Measurements from ENCODE around the gene C1orf53. TPM values are rescaled to one million over a fixed set of nuclear protein-coding genes. Genes with fewer than 3 reads are reported as not detected.

C1orf53 gene
- total RNA-seq, 1 experiment from 2014 or later: 7.2 TPM

DNA sequence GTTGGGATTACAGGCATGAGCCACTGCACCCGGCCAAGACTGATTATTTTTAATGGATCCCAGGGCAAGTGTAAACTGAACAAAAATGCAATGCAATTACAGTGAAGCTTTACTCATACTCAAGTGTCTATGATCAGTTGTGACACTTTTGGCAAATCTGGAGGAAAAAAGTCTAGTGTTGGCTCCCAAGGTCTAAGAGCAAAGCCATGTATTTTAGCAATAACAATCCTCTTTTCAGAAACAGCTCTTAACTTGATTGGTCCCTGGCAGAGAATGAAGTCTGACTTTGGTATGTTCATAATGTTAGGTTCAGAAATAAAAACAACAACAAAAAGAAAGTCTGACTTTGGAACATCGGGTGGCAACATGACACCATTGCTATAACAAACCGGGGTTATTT lies 40.2 kb upstream of the C1orf53 start:
- no TSS peak for BruUV-seq (replicated peaks)
- H3K27ac ChIP-seq (ENCODE audit: low read length): no peak overlapping the region
- H3K27me3 ChIP-seq (ENCODE audit: control insufficient read depth, insufficient read depth, low read length): no peaks in the 10 kb centered on the region
- no peaks in the 10 kb centered on the region for H3K36me3 ChIP-seq (ENCODE audit: control insufficient read depth, insufficient read depth, low read length)
- no peak overlapping the region for H3K4me3 ChIP-seq (ENCODE audit: low read depth in 2 of 2, low read length in 2 of 2)
- intact Hi-C loops (cut with micrococcal nuclease; ENCODE audit: unreplicated experiment): no loop called here
- H3K4me1 ChIP-seq (ENCODE audit: control insufficient read depth, insufficient read depth, low read length): no peaks in the 10 kb centered on the region
- no peaks in the 10 kb centered on the region for H3K9me3 ChIP-seq (ENCODE audit: control insufficient read depth, insufficient read depth, low read depth, low read length)
- POLR2A ChIA-PET: no interaction called here
- TF ChIP-seq CTCF (IDR thresholded peaks at IDR 0.05): no peak
- no peak for TF ChIP-seq SIN3A (IDR thresholded peaks at IDR 0.05; ENCODE audit: borderline replicate concordance, insufficient read depth, low read depth, low read length)
- no peak for TF ChIP-seq TCF7L2 (IDR thresholded peaks at IDR 0.05; ENCODE audit: low read depth, low read length)
- TF ChIP-seq, protein P1, sequence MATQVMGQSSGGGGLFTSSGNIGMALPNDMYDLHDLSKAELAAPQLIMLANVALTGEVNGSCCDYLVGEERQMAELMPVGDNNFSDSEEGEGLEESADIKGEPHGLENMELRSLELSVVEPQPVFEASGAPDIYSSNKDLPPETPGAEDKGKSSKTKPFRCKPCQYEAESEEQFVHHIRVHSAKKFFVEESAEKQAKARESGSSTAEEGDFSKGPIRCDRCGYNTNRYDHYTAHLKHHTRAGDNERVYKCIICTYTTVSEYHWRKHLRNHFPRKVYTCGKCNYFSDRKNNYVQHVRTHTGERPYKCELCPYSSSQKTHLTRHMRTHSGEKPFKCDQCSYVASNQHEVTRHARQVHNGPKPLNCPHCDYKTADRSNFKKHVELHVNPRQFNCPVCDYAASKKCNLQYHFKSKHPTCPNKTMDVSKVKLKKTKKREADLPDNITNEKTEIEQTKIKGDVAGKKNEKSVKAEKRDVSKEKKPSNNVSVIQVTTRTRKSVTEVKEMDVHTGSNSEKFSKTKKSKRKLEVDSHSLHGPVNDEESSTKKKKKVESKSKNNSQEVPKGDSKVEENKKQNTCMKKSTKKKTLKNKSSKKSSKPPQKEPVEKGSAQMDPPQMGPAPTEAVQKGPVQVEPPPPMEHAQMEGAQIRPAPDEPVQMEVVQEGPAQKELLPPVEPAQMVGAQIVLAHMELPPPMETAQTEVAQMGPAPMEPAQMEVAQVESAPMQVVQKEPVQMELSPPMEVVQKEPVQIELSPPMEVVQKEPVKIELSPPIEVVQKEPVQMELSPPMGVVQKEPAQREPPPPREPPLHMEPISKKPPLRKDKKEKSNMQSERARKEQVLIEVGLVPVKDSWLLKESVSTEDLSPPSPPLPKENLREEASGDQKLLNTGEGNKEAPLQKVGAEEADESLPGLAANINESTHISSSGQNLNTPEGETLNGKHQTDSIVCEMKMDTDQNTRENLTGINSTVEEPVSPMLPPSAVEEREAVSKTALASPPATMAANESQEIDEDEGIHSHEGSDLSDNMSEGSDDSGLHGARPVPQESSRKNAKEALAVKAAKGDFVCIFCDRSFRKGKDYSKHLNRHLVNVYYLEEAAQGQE (IDR thresholded peaks at IDR 0.05; ENCODE audit: insufficient read depth in 1 of 2, low read depth in 2 of 2, low read length in 1 of 2): no peak
- no peak for TF ChIP-seq POLR2AphosphoS5 (IDR thresholded peaks at IDR 0.05; ENCODE audit: low read depth, low read length)
- ATAC-seq (no peak), DNase-seq (ENCODE audit: low read depth, low spot score) (no peak)
- CTCF ChIA-PET: no interaction called here
- in situ Hi-C loops (cut with HindIII; ENCODE audit: low pct_unique_long_range_greater_than_20kb, low sequenced_read_pairs): no loop called here

GRCh38 chr1:197862671-197863070 lies 39.8 kb upstream of the C1orf53 start:
- H3K4me3 ChIP-seq (ENCODE audit: low read depth in 2 of 2, low read length in 2 of 2): no peak overlapping the region
- ChIA-PET CTCF (no interaction called here), POLR2A (interaction anchor here (0.6 kb wide), 1 partner anchor 187 kb away, joined by 6 read pairs; no protein-coding TSS in a partner anchor)
- H3K27ac ChIP-seq (ENCODE audit: low read length): no peak overlapping the region
- H3K27me3 ChIP-seq (ENCODE audit: control insufficient read depth, insufficient read depth, low read length): no peaks in the 10 kb centered on the region; the same call in 1 of the 2 replicates
- in situ Hi-C loops (cut with HindIII; ENCODE audit: low pct_unique_long_range_greater_than_20kb, low sequenced_read_pairs): no loop called here
- DNase-seq (ENCODE audit: low read depth, low spot score): no peak
- no peaks in the 10 kb centered on the region for H3K4me1 ChIP-seq (ENCODE audit: control insufficient read depth, insufficient read depth, low read length)
- TF ChIP-seq CTCF (IDR thresholded peaks at IDR 0.05): no peak
- TF ChIP-seq POLR2AphosphoS5 (IDR thresholded peaks at IDR 0.05; ENCODE audit: low read depth, low read length): no peak
- TF ChIP-seq, protein P1 (IDR thresholded peaks at IDR 0.05; ENCODE audit: insufficient read depth in 1 of 2, low read depth in 2 of 2, low read length in 1 of 2): no peak
- no peaks in the 10 kb centered on the region for H3K9me3 ChIP-seq (ENCODE audit: control insufficient read depth, insufficient read depth, low read depth, low read length)
- intact Hi-C loops (cut with micrococcal nuclease; ENCODE audit: unreplicated experiment): no loop called here
- no peaks in the 10 kb centered on the region for H3K36me3 ChIP-seq (ENCODE audit: control insufficient read depth, insufficient read depth, low read length)
- no peak for ATAC-seq
- no TSS peak for BruUV-seq (replicated peaks)
